ENCODE results near the gene RNF133.

DNA sequence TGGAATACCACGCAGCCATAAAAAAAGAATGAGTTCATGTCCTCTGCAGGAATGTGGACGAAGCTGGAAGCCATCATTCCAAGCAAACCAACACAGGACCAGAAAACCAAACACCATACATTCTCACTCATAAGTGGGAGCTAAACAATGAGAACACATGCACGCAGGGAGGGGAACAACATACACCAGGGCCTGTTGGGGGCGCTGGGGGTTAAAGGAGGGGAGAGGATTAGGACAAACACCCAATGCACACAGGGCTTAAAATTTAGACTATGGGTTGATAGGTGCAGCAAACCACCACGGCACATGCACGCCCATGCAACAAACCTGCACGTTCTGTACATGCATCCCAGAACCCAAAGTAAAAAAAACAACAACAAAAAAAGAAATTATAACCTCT, 23.3 kb downstream of the RNF133 start:
- TF ChIP-seq, protein P1, sequence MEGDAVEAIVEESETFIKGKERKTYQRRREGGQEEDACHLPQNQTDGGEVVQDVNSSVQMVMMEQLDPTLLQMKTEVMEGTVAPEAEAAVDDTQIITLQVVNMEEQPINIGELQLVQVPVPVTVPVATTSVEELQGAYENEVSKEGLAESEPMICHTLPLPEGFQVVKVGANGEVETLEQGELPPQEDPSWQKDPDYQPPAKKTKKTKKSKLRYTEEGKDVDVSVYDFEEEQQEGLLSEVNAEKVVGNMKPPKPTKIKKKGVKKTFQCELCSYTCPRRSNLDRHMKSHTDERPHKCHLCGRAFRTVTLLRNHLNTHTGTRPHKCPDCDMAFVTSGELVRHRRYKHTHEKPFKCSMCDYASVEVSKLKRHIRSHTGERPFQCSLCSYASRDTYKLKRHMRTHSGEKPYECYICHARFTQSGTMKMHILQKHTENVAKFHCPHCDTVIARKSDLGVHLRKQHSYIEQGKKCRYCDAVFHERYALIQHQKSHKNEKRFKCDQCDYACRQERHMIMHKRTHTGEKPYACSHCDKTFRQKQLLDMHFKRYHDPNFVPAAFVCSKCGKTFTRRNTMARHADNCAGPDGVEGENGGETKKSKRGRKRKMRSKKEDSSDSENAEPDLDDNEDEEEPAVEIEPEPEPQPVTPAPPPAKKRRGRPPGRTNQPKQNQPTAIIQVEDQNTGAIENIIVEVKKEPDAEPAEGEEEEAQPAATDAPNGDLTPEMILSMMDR (IDR thresholded peaks at IDR 0.05 in 2 of 3, conservative IDR thresholded peaks at IDR 0.05 in 1 of 3; ENCODE audit: borderline replicate concordance in 1 of 3, insufficient read depth in 1 of 3, low read depth in 2 of 3, low read length in 2 of 3), result no peak
- TF ChIP-seq, protein P2, sequence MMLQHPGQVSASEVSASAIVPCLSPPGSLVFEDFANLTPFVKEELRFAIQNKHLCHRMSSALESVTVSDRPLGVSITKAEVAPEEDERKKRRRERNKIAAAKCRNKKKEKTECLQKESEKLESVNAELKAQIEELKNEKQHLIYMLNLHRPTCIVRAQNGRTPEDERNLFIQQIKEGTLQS (IDR thresholded peaks at IDR 0.05), result no peak
- TF ChIP-seq, protein P3, sequence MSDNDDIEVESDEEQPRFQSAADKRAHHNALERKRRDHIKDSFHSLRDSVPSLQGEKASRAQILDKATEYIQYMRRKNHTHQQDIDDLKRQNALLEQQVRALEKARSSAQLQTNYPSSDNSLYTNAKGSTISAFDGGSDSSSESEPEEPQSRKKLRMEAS (IDR thresholded peaks at IDR 0.05), result no peak
- TF ChIP-seq EGR1 (IDR thresholded peaks at IDR 0.05; ENCODE audit: low read depth) (no peak), POLR2AphosphoS5 (IDR thresholded peaks at IDR 0.05; ENCODE audit: low read depth, low read length) (no peak), YY1 (IDR thresholded peaks at IDR 0.05; ENCODE audit: extremely low read depth, insufficient replicate concordance, low read depth, low read length) (no peak), SIN3A (IDR thresholded peaks at IDR 0.05; ENCODE audit: low read depth) (no peak), POLR2A (IDR thresholded peaks at IDR 0.05; ENCODE audit: borderline replicate concordance, extremely low read depth, insufficient read depth, insufficient read length) (no peak), EZH2phosphoT487 (IDR thresholded peaks at IDR 0.05; ENCODE audit: borderline replicate concordance) (no peak), SP1 (IDR thresholded peaks at IDR 0.05; ENCODE audit: low read depth) (no peak), ELF1 (IDR thresholded peaks at IDR 0.05; ENCODE audit: borderline replicate concordance, low read depth) (no peak), EZH2 (IDR thresholded peaks at IDR 0.05) (no peak)
- TF ChIP-seq, protein P4, sequence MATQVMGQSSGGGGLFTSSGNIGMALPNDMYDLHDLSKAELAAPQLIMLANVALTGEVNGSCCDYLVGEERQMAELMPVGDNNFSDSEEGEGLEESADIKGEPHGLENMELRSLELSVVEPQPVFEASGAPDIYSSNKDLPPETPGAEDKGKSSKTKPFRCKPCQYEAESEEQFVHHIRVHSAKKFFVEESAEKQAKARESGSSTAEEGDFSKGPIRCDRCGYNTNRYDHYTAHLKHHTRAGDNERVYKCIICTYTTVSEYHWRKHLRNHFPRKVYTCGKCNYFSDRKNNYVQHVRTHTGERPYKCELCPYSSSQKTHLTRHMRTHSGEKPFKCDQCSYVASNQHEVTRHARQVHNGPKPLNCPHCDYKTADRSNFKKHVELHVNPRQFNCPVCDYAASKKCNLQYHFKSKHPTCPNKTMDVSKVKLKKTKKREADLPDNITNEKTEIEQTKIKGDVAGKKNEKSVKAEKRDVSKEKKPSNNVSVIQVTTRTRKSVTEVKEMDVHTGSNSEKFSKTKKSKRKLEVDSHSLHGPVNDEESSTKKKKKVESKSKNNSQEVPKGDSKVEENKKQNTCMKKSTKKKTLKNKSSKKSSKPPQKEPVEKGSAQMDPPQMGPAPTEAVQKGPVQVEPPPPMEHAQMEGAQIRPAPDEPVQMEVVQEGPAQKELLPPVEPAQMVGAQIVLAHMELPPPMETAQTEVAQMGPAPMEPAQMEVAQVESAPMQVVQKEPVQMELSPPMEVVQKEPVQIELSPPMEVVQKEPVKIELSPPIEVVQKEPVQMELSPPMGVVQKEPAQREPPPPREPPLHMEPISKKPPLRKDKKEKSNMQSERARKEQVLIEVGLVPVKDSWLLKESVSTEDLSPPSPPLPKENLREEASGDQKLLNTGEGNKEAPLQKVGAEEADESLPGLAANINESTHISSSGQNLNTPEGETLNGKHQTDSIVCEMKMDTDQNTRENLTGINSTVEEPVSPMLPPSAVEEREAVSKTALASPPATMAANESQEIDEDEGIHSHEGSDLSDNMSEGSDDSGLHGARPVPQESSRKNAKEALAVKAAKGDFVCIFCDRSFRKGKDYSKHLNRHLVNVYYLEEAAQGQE (IDR thresholded peaks at IDR 0.05; ENCODE audit: low read depth), result no peak
- TF ChIP-seq, protein P5, sequence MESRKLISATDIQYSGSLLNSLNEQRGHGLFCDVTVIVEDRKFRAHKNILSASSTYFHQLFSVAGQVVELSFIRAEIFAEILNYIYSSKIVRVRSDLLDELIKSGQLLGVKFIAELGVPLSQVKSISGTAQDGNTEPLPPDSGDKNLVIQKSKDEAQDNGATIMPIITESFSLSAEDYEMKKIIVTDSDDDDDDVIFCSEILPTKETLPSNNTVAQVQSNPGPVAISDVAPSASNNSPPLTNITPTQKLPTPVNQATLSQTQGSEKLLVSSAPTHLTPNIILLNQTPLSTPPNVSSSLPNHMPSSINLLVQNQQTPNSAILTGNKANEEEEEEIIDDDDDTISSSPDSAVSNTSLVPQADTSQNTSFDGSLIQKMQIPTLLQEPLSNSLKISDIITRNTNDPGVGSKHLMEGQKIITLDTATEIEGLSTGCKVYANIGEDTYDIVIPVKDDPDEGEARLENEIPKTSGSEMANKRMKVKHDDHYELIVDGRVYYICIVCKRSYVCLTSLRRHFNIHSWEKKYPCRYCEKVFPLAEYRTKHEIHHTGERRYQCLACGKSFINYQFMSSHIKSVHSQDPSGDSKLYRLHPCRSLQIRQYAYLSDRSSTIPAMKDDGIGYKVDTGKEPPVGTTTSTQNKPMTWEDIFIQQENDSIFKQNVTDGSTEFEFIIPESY (IDR thresholded peaks at IDR 0.05; ENCODE audit: extremely low read depth, insufficient replicate concordance, low read length), result no peak

Measured in HCT116 (cell line).